Amniotic stem cell (primary cell): ENCODE results near the gene ADH5.
A peak's percentile ranks its signal among the peaks of the same experiment; 100 is the strongest.
"Not testable (repeated sequence)": the region's sequence is repeated elsewhere in the genome, so short reads cannot be mapped to it uniquely, and the experiment has no call there.

Experiments
- DNase-seq: peaks from one replicate; lab custom pipeline; 2025; lab: John Stamatoyannopoulos, UW

The ADH5 gene

GRCh38 chr4:99088481-99089365 lies at the start of gene ADH5:
Gene ADH5 (minus strand): TSS chr4:99088788. CDS start chr4:99088700, 88 bp downstream.
- DNase-seq = peak; percentile 80

GRCh38 chr4:99136329-99136728 lies 47.7 kb upstream of the ADH5 start:
- no peak for DNase-seq

DNA sequence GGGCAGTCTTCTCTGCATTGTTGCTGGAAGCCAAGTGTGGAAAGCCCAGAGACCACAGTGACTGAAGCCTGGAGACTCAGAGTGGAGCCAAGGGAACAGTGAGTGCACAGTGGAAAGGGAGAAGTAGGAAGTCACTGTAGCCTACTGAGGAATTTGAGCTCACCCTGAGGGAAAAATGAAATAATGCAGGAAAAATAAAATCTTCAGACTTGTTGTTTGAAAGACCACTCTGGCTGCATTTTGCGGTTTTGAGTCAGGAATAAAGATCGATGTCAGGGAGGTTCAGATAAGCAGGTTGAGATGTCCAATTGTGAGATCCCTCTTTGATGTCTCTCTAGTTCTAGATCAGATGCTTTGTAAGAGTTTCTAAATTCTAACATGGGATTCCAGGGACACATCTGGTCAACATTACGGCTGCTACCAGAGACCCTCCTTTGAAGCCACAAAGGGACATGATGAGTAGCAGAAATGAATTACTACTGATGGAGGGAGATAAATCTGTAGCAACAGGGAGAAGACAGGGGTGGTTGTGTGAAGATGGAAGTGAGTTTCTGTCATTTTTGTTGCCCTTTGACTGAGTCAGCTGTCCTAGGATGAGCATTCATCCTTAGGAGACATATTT lies 47.1 kb upstream of the ADH5 start:
- DNase-seq = no peak

DNA sequence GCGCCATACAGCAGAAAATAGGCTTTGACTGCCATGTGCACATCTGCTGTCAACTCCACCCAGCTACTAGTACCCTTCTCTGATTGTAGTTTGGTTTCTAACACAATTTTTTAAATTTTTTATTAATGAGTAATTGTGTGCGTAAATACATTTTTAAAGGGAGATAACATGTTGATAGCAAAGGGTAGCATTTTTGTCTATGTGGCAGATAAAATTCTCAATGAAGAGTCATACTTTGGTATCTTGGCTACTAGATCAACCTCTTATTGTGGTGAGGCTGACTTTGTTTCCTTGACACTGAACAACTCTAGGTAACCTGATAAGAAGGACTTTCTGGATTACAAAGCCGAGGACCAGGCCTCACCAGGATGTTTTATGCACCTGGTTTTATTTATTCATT lies 46.0 kb upstream of the ADH5 start:
- no peak for DNase-seq

DNA sequence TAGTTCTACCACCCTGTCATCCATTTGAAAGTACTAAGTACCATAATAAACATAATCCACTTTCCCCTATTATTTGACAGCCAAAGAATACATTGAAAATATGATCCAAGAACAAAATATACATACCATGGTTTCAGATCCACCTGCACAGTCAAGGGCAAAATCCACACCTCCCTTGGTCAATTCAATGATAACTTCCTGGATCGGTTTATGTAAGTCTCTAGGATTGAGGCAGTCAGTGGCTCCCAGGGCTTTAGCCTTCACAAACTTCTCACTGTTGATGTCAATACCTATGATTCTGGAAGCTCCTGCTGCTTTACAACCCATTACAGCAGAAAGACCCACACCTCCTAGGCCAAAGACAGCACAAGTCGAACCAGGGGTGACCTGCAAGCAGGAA lies 42.8 kb upstream of the ADH5 start:
- no peak for DNase-seq

DNA sequence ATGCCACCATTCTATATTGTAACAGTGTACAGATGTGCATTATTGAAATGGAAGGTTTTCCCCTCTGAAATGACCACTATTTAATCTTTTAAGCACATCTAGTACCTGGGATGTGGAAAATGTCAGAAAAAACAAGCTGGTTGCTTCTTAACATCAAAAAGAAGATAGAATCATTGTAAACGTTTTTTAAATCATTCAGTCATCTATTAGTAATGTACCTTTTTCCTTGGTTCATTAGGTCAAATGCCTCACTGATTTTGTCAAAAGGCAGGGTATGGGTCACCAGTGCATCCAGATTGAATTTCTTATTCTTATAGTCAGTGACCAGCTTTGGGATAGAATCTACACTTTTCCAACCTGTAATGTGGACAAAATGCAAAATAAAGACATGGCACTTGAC lies 37.8 kb upstream of the ADH5 start:
- no peak for DNase-seq

DNA sequence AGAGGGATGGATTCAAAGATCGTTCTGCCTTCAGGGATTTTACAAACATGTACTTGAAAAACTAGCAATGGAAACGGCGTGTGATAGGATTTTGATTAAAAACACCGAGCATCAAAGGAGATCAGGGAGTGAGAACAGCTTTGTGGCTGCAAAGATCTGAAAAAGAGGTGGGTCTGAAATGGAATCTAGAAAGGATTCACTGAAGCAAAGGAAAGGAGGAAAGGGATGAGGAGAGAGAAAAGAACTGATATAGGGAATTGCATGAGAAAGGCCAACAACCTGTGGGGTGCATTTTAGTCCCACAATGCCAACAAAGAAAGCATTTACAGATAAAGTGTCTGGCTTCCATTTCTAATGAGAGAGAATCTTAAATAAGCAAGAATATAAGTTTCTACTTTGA lies 32.4 kb upstream of the ADH5 start:
- DNase-seq = no peak

DNA sequence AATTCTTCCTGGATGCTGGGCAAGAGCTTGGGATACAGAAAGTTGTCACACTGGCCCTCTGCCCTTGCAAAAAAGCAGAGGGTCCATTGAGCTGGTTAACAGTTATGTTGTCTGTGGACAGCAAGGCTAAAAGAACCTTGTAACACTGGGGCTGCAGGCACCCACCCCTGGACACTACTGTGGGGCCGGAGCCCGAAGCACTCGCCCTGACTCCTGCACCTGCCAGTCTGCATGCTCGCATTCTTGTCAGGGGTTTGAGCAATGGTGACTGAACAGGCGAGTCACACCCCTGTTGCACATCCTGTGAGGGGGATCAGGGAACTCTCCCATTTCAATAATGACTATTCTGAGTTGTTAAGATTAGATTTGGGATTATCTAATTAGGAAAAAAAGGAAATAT lies 31.9 kb upstream of the ADH5 start:
- DNase-seq = no peak

DNA sequence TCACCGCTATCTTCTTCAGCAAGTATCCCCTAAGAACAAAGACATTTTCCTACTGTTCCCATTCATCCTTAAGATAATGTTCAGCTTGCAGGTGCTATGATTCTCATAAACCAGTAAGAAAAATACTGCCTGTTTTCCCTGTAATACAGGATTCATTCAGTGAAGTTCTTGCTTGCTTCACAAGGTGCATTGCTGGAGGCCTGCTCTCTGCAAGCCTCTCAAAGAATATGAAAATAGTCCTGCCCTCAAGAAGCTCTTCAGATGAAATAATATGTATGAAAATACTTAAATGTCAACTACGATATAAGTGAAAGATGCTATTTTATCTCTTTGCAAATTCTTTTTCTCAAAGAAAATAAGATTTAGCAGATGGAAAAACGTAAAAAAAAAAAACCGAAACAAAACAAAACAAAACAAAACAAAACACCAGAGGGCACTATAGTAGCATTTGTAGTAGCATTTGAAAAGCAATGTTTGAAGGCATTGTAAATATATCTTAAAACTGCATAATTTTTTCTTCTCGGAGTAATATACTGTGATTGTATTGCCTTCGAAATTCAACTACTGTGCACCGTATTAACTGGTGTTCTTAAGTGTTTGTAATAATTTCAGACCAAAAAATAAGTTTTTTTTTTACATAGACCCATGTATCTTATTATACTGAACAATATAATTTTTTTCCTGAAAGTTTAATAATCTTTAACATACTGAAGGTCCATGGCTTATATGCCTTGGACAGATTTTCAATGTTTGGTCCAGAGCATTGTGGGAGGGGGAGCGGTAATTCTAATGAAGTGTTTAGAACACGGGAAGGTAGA lies 29.5 kb upstream of the ADH5 start:
- DNase-seq = no peak

- DNase-seq = not testable (repeated sequence)
Observed at GRCh38 chr4:99117122-99117841, 28.7 kb upstream of the ADH5 start.

DNA sequence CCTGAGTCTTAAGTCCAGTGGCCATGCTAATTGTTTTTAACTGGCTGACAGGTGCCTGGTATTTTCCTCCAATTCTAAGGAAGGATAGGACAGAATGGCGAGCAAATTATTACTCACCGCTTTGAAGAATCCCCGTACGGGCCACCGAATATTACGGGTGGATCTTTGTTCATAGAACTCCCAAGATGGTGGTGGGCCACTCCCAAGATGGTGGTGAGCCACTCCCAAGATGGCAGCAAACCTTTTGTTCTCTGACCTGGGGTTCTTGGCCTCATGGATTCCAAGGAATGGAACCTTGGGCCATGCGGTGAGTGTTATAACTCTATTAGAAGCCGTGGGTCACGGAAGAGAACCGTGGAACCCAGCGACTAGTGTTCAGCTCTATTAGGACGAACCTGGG lies 20.7 kb upstream of the ADH5 start:
- DNase-seq = not testable (repeated sequence)

- no peak for DNase-seq
Observed at GRCh38 chr4:99104153-99104552, 15.6 kb upstream of the ADH5 start.

GRCh38 chr4:99103166-99103565 lies 14.6 kb upstream of the ADH5 start:
- no peak for DNase-seq

DNA sequence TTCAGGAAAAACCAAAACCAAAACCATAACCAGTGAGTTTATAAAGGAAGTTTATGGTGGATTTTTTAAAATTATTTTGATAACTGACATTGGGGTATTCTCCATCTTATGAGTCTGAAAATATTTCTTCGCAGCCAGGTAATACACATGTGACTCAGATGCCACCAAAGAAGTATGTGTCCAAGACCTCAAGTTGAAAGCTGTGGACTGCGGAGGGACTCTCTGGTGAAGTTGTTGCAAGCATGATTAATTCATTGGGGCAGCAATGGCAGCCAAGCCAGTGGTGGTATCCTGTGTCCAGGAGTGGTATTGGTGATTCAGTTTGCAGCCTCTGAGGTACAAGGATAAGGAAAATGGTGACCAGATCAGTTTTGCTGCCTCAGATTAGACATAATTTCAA lies 14.0 kb upstream of the ADH5 start:
- DNase-seq = no peak

- DNase-seq = no peak
Observed at GRCh38 chr4:99100876-99101275, 12.3 kb upstream of the ADH5 start.

GRCh38 chr4:99099814-99100213 lies 11.2 kb upstream of the ADH5 start:
- not testable (repeated sequence) for DNase-seq

- no peak for DNase-seq
Observed at GRCh38 chr4:99099311-99099710, 10.7 kb upstream of the ADH5 start.

GRCh38 chr4:99091841-99092240 lies 3.3 kb upstream of the ADH5 start:
- not testable (repeated sequence) for DNase-seq

DNA sequence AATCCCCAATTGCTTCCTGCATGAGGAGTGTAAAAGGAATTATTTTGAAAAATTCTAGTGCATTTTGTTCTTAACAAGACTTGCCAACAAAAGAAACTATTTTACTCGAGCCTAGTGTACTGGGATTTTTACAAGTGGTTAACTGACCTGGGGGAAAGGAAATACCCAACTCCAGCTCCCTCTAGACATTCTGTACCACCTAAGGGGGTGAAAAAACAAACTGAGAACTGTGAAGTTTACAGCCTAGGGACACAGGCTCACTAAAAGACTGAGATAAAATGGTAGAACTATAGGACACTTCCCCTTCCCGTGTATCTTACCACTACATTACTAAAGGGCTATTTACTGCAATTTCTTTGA lies 2.6 kb upstream of the ADH5 start:
- DNase-seq = no peak

DNA sequence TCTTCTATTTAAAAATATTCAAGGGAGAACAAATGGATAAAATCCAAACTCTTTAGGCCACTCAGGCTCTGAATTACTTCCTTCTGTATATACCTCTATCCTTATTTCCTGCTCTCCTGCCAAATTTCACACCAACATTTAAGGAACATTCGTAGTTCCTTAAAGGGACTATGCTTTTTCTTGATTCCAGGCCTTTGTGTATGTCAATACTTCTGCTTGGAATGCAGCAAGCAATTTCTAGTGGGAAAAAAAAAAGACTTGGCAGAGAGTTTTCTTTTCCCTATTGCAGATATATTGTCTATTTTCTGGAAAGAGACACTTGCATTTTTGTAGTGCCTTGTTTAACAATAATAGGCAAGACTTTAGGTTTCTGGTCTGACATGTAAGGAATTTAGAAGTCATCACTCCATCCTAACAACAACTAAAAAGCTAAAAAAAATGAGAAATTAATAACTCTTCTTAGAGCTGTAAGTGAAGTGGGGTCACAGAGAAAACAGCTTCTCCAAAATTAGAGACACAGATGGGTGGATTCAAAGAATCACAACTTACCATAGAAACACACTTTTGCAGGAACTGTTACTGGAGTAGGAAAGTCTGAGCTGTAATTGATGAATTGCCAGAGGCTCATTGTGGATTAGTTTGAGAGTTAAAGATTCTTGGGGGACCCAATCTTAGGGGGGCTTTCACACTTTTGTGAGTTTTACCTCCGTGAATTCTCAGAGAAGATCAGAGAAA lies 2.1 kb upstream of the ADH5 start:
- DNase-seq = no peak

DNA sequence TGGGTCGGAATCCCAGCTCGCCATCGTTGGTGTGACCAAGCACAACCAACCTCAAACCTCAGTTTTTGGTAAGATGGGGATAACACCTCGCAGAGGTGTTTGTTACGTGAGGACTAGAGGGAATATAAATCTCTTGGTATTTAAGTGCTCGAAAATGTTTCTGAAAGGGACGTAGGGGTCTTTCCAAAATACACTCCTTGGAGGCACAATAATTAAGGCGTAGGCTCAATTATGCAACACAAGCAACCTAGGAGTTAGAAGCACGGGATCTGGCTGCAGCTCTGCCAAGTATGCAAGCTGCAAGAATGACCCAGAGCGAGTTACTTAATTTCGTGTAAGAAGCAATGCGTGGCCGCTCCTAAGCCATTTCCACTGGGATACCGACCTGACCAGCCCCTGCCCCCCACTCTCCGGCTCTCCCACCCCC lies 552 bp downstream of the ADH5 start:
- DNase-seq = peak; percentile 62
